PFSK-1 (cell line): ENCODE results near the gene MYH10.

Source experiments
- POLR2AphosphoS5 ChIP-seq: IDR thresholded peaks from 2 replicates; pipeline ENCODE4 v1.6.1; 2012; ENCODE audit warnings: low read depth, mild to moderate bottlenecking, control low read depth, low read length, moderate library complexity
- SIN3A ChIP-seq: IDR thresholded peaks from 2 replicates; pipeline ENCODE4 v1.6.1; 2012; ENCODE audit warnings: mild to moderate bottlenecking, low read length, moderate library complexity, borderline replicate concordance; ENCODE audit not compliant: insufficient read depth
- TAF1 ChIP-seq: IDR thresholded peaks from 2 replicates; pipeline ENCODE4 v1.6.1; 2012; ENCODE audit warnings: low read length, control low read depth, borderline replicate concordance; ENCODE audit not compliant: insufficient read depth

DNA sequence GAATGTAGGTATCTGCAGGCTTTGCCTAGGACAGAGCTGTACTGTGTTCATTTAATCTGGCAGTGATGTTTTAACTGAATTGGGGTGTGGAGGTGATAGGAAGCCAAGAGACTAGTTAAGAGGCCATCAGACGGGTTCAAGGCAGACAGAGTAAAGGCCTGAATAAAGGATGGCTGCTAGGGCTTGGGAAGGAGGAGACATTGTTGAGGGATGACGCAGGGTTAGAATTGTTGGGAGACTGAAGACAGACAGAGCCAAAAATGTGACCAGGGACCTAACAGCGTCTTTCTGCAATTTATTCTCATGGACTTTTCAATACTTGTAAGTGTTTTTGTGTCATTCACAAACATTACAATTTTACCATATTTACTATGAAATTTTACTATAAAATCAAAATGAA lies 48.6 kb upstream of the MYH10 start:
- TF ChIP-seq POLR2AphosphoS5: no peak
- no peak for TF ChIP-seq SIN3A
- no peak for TF ChIP-seq TAF1
